GM21737 (cell line): ENCODE data around the gene MYO18B.

Source experiments
- ATAC-seq: cut with Tn5 transposase; IDR thresholded peaks from one replicate; pipeline ENCODE4 v1.9.1; 2021; ENCODE audit warnings: mild to moderate bottlenecking, moderate library complexity; ENCODE audit not compliant: unreplicated experiment

Gene MYO18B

GRCh38 chr22:25770333-25770732 is 28.3 kb downstream of the MYO18B start:
- ATAC-seq: no peak

DNA sequence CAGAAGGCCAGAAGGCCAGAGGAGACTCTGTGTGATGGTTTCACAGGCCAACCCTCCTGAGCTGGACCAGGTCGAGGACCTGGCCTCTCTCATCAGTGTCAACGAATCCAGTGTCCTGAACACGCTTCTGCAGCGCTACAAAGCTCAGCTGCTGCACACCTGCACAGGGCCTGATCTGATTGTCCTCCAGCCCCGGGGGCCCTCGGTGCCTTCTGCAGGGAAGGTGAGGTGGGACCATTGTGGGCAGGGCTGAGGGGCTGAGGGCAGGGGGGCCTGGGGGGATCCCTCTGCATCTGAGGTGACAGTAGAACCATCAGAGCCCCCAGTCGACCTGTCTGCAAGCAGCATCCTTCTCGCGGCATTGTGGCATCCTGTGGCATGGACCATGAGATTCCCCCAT is 30.3 kb downstream of the MYO18B start:
- ATAC-seq: no peak

- ATAC-seq: no peak
Measured at GRCh38 chr22:25774575-25775026, 32.6 kb downstream of the MYO18B start.

DNA sequence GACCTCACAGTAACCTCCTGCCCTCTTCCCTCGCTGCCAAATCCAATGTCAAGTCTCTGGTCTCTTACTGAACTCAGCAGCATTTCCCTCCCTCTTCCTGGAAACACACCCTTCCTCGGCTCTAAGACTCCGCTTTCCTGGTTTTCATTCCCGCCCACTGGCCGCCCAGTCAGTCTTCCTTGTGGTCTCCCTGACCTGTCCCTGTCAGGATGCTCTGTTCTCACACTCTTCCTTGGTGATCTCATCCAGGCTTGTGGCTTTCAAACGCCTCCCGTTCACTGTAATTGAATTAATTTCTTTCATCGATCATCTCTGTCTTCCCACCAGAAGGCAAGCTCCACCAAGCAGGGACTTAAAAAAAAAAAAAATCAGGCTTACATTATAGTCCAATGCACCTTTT is 33.5 kb downstream of the MYO18B start:
- no peak for ATAC-seq

GRCh38 chr22:25777411-25777810 is 35.4 kb downstream of the MYO18B start:
- ATAC-seq: no peak

DNA sequence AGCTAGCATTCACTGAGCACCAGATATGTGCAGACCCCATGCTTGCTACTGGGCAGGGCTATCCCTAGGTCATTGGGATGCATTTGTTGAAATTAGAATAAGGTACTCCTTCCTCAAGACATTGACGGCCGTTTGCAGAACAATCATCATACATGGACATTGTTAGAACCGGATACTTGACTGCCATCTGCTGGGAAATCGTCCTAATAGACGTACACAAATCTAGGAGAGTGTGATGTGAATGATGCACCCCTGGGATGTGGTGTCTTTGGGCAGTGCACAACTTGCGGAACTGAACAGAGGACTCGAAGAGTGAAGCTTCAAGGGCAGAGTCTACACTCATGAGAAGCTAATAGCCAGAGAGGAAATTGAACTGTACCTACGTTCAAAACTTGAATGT is 35.9 kb downstream of the MYO18B start:
- no peak for ATAC-seq

- ATAC-seq: no peak
Measured at GRCh38 chr22:25779426-25779825, 37.4 kb downstream of the MYO18B start.

- no peak for ATAC-seq
Measured at GRCh38 chr22:25779890-25780289, 37.9 kb downstream of the MYO18B start.

DNA sequence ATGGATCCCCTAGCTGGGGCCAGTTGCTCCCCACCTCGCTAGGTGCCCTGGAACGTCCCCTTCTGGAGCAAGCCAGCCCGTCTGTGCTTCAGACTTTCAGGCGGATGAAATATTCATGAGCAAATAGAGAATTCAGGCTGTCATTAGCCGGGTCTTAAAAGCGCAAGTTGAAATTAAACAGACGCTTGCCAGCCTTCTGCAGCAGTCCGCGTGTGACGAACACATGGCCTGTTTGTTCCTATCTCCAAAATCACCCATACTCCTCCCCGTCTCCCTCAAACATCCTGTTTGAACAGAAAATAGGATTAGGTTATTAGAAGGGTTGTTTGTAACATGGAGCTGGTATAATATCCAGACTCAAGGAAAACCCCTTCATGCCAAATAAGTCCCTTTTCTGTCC is 38.7 kb downstream of the MYO18B start:
- ATAC-seq: no peak

DNA sequence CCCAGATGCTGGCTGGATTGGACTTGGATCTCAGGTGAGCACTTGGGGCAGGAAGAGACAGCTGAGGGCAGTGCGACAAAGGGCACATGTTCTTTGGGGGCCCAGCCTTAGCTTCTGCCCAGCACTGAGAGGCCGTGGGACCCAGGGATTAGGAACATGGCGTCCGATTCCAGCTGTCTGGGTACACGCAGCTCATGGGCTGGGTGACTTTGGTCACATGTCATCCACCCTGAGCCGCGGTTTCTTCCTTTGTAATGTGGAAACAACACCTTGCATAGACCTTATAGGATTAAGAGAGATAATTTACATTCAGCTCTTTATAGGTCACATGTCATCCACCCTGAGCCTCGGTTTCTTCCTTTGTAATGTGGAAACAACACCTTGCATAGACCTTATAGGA is 39.8 kb downstream of the MYO18B start:
- ATAC-seq: no peak

DNA sequence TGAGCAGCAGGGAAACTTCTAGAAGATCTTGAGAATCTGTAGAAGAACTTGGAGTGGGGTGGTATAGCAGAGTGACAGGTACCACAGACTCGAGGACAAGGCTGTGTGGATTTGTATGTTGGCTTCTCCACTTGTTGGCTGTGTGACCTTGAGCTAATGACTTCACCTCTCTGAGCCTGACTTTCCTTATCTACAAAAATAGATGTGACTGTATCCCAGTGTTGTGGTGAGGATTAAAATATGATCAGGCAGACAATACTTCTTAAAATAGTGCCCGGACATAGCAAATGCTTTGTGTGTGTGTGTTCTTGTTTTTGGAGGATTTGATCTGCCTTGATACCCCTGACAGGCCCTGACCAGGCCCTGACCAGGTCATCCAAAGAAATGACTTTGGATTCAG is 40.8 kb downstream of the MYO18B start:
- ATAC-seq: no peak

GRCh38 chr22:25783856-25784255 is 41.9 kb downstream of the MYO18B start:
- ATAC-seq: no peak

GRCh38 chr22:25786165-25786564 is 44.2 kb downstream of the MYO18B start:
- ATAC-seq: no peak

GRCh38 chr22:25791556-25791955 is 49.6 kb downstream of the MYO18B start:
- ATAC-seq: no peak

DNA sequence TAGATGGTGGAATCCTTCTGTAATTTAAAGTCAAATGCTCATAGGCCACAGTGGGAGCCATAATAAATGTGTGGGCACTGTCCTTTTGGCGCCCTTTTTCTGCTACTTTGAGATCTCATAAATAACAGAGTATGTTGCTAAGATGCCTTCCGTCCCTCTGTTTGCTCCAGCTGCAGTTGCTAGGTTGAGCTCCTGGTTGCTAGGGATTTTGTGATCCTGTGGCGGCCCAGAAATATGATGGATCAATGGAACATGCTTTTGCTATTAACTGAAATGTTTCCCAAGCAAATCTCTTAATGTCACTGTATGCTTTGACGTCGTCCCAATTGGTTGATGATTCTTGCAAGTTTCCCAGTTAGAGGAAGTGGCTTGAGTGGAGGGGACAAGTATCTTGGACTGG is 53.5 kb downstream of the MYO18B start:
- ATAC-seq: no peak

DNA sequence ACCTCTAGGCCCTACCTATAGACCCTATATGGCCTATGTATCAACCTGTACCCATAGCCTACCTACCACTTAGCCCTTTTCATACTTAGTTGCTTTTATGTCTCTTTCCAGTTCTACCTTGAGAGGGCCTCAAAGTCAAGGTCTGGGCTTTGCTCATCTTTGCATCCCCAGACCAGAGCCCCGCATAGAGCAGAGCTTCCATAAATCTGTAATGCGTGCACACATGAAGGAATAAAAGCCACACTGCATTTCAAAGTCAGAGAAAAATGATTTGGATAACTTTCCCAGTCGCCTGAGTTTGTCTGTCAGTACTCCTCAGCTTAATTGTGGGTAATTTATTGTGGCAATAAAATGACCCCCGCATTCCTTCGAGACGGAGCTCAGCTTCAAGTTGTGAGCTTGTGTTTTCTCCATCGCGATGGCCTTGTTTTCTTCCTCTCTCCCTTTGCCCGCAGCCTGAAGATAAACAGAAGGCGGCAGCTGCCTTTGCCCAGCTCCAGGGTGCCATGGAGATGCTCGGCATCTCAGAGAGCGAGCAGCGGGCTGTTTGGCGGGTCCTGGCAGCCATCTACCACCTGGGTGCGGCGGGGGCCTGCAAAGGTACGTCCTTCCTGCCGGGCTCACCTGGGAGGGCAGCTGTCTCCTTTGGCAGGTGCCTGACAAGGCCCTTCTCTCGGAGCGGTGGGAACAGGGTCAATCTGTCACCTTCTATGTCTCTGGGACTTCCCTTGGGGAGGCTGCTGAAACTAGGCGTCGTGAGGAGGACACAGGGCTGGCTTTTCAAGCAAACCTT is 55.7 kb downstream of the MYO18B start:
- ATAC-seq: no peak

DNA sequence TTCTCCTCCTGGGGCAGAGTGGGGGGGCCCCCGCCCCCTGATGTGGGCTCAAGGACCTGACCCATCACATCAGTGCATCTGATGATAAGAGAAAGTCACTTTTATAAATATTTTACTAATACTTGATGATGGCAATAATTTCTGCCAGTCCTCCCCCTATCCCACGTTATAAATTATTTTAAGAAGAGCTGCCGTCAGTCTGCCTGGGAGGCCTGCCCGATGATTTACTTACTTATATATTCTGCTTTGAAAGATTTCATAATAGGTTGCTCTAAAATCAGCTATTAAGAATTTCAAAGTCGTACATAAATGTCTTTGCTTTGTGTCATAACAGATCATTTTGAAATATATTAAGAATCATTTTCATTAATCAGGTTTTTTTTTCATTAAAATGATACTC is 58.8 kb downstream of the MYO18B start:
- ATAC-seq: no peak

- no peak for ATAC-seq
Measured at GRCh38 chr22:25802018-25802417, 60.0 kb downstream of the MYO18B start.

DNA sequence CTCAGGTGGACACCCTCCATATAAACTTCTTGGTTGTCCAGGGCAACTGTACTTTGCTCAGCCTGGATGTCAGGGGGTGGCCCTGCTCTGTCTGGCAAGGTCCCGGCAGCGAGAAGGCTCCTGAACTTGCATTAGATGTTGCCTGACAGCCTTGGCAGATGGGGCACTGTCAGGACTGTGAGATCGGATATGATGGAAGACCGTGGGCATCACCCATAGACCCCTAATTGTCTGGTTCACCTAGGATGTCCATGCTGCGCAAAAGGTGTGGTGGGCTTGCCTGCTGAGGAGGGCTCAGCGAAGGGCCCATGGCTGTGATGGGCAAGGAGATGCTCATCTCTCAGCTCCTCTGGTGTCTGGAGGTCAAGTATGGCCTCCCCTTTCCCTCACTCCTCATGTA is 62.7 kb downstream of the MYO18B start:
- no peak for ATAC-seq

- no peak for ATAC-seq
Measured at GRCh38 chr22:25806579-25806978, 64.6 kb downstream of the MYO18B start.

GRCh38 chr22:25814685-25815084 is 72.7 kb downstream of the MYO18B start:
- ATAC-seq: no peak

DNA sequence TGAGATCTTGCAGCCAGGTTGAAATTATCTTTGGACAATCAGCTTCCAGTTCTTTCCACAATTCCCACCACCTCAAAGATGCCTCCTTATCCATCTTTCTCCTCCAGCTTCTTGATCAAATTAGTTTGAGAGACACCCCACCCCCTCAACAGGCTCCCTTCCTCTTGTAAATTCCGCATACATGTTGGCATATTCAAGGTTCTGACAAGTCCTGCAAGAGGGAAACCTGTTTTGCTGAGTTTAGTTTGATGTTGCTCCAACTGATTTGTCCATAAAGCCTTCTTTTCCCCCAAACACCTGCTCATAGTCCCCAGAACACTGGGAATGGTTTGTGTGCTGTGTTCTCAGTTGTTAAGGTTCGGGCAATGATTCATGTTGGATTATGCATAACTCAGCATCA is 73.6 kb downstream of the MYO18B start:
- ATAC-seq: no peak

- no peak for ATAC-seq
Measured at GRCh38 chr22:25816522-25817059, 74.6 kb downstream of the MYO18B start.
